ENCODE results near the gene NEMP1.
"Not testable (repeated sequence)": the region's sequence is repeated elsewhere in the genome, so short reads cannot be mapped to it uniquely, and the experiment has no call there.

The NEMP1 gene, protein sequence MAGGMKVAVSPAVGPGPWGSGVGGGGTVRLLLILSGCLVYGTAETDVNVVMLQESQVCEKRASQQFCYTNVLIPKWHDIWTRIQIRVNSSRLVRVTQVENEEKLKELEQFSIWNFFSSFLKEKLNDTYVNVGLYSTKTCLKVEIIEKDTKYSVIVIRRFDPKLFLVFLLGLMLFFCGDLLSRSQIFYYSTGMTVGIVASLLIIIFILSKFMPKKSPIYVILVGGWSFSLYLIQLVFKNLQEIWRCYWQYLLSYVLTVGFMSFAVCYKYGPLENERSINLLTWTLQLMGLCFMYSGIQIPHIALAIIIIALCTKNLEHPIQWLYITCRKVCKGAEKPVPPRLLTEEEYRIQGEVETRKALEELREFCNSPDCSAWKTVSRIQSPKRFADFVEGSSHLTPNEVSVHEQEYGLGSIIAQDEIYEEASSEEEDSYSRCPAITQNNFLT

DNA sequence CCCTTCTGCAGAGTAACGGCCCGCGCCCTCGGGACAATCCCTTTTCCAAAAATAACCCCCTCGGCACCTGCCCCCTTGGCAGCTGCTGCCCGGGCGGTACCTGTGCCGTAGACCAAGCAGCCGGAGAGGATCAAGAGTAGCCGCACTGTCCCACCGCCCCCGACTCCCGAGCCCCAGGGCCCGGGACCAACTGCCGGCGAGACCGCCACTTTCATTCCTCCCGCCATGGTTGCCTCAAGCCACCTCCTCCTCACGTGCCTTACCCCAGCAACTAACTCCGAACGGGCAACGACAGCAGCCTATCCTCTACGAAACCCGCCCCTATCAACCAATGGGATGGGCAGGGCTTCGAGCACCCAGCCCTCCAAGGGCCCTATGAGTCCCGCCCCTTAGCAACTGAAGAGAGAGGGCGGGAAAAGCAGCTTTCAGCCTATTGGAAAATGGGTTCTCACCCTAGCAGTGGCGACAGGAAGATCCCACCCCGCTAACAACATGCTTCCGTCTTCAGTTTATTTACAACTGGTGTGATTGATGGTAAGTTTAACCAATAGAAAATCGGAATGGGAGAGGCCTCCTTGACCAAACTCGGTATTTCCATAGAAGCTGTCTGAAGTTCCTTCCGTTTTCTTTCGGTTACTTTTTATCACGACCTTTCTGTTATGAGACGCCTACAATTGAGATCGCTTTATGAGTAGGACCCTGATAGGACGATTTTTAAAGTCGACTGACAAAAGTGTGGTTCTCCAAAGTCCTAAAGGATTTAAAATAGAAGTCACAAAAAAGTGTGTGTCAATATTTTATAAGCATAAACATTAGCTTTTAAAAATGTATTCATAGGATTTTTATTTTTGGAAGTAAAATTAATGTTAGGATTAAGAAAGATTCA lies at the start of gene NEMP1:
Gene NEMP1, minus strand, starts transcription at position 273 of the 886 bp plus-strand sequence. Its CDS starts 46 bp downstream, at position 227.
- DNase-seq = peak; percentile 91

DNA sequence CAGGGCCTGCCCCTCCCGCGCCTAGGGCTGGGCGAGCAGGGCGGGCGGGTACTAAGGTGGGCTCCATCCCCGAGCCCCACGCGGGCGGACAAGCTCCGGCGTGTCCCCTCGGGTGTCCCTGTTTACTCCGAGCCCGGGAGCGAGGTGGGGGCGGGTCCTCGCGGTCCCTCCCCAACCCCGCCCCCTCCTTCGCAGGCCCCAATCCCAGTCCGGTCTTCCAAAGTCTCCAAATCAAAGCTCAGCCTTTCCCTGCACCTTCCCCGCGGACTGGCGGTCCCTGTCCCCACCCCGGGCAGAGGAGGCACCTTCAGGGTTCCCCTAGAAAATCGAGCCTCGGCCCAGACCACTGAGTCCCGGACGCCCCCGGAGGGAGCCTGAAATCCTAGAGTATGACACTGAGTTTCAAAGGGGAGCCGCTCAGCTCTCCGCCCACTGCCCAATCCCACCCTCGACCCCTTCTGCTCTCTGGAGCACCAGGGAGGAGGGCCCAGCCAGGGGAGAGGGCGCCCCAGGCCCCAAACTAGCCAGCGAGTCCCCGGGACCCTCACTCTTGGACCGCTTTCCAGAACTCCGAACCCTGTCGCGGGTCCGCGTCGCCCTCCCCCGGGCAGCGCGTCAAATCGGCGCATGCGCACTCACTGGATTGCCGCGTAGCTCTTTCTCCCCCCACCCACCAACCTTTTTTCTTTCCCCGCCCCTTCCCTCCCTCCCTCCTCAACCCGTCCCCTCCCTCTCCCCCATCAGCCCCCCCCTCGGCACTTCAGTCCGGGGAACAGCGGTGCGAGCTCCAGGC lies 49.3 kb upstream of the NEMP1 start, which contains the start of gene LRP1:
Gene LRP1, plus strand, starts transcription at position 758 of the 793 bp plus-strand sequence. CDS start 482 bp downstream, outside the sequence.
- DNase-seq = peak; percentile 89

DNA sequence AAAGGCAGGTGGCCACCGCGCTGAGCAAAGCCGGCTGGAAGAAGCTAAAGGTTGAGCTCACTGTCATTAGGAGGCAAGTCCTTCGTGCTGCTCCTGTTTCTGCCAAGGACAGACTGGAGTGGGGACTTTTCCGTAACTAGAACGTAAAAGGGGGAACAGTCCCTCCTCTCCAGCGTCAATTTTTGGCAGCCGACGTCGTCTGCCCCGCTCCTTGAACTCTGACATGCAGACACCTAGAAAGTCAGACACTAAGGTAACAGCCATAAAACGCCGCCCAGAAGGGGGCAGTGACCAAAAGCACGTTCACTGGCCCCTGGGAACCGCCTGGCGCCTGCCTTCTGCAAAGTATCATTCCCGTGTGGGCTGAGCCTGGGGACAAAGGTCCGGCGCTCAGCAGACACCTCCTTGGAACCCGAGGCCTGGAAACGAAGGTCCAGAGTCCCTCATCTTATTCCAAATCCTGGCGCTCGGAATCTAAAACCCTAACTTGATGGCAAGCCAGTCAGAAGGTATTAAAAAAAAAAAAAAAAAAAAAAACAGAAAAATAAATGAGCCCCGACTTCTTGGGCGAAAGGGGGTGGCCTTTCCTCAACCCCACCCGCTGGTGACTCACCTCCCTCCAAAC lies 48.6 kb upstream of the NEMP1 start:
- peak; percentile 75 for DNase-seq

DNA sequence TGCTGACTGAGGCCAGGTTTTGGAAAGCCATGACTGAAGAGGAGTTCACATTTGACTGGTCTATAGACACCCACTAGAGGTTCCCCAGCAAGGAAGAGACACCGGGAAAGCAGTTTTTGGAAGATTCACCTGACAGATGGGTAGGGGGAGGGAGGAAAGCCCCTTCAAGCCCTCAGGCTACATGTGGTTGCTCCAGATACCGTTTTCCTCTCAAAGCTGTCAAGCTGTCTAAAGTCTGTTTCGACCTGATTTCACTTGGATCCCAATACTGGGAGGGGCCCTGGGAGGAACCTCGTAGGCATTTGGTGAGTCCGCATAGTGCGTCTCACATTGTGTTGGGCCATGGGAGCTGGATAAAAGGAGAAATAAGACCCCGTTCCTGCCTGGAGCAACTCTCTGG lies 48.0 kb upstream of the NEMP1 start:
- DNase-seq = no peak

DNA sequence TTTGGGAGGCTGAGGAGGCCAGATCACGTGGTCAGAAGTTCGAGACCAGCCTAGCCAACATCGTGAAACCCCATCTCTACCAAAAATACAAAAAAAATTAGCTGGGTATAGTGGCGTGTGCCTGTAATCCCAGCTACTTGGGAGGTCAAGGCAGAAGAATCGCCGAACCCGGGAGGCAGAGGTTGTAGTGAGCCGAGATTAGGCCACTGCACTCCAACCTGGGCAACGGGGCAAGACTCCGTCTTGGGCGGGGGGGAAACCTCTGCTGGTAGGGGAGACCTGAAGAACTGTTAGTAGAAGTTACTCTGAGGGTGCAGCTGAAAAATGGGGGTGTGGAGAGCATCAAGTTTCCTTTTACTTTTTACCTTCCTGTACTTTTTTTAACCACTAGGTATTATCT lies 47.5 kb upstream of the NEMP1 start:
- DNase-seq = no peak

DNA sequence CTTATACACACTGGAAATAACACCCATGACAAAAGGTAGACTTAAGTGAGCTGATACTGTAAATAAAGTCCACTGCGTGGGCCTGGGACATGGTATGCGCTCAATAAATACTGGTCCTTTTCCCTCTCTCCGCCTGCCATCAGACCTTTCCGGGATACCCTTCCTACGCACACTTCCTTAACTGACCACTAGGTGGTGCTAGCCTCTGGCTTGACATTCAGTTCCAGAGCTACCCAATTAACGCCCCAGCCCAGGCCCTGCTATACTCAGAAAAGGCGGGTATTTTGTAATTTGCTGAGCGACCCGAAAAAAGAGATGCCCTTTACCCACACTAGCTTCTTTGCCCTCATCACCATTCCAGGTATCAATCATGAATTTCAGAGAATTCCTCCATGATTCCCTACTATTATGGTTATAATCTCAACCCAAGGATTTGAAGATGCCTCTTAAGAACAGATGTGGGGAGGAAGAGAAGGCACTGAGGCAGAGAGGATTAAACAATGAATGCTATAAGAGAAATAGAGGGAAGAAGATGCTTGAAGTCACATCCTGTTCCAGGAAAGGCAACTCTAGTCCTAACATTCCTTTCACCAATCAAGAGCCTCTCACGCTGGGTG lies 45.8 kb upstream of the NEMP1 start:
- peak; percentile 85 for DNase-seq

DNA sequence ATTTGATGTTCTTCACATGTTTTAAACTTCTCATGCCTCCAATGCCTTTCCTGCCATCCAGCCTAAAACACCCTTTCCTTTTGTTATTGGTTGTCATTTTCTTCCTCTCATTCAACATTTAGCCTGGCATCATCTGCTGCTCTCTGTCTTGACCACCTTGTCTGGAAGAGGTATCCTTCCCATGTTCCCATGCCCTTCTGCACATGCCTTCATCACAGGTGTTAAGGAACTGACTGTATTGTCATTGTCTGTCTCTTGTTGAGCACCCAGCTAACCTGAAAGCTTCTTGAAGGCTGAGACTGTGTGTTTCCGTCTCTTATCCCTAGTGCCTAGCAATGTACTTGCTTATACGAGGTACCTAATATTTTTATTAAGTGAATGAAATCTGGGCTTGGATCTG lies 45.2 kb upstream of the NEMP1 start:
- DNase-seq = no peak

DNA sequence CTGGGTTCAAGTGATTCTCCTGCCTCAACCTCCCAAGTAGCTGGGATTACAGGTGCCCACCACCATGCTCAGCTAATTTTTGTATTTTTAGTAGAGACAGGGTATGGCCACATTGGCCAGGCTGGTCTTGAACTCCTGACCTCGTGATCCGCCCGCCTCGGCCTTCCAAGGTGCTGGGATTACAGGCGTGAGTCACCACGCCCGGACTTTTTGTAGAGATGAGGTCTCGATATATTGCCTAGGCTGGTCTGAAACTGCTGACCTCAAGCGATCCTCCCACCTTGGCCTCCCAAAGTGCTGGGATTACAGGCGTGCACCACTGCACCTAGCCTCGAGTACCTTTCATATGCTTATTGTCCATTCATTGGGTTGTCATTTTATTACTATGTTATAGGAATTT lies 42.1 kb upstream of the NEMP1 start:
- not testable (repeated sequence) for DNase-seq

DNA sequence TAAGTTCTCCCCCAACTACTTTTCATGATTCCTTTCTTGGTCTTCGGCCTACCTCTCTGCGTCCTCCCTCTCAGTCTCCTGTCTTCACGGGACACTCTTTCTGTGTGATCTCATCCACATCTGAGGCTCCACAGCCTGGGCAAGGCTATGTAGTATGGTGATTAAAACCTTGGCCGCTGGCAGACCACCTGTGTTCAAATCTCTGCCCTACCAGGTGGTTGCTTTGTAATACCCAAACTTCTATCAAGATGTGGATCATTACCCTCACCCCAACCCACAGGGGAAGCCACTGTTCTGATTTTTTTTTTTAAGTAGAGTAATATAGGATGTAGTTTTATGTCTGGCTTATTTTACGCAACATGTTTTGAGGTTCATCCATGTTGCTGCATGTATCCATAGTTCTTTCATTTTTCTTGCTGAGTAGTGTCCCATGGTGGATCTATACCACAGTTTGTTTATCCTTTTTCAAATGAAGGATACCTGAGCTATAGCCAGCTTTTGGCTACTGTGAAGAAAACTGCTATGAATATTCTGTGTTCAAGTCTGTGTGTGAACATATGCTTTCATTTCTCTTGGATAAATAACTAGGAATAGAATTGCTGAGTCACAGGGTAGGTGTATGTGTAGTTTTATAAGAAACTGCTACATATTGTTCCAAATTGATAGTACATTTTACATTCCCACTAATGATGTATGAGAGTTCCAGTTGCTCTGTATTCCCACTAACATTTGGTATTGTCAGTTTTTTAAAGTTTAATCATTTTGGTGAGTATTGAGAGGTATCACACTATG lies 40.9 kb upstream of the NEMP1 start:
- DNase-seq = no peak

DNA sequence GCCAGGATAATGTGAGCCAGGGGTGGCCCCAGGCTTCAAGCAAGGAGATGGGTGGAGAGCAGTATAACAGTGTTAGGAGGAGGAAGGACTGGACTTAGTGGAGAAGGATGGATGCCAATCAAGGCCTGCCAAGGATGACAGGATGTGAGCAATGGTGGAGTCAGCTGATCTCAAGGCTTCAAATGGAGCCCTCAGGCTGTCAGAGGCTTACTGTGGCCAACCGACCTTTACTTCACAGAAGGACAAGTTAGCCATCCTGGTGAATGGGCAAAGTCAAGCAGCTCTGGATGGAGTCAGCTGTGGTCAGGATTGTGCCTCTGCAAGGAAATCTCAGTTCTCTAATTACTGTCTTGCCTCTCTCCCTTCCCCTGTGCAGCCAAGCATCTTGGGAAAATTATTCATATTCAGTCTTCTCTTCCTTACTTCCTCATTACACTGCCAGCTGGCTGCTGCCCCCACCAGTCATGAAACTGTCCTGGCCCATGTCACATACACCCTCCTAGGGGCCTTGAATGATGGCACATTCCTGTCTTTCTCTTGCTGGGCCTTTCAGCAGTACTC lies 40.2 kb upstream of the NEMP1 start:
- no peak for DNase-seq

DNA sequence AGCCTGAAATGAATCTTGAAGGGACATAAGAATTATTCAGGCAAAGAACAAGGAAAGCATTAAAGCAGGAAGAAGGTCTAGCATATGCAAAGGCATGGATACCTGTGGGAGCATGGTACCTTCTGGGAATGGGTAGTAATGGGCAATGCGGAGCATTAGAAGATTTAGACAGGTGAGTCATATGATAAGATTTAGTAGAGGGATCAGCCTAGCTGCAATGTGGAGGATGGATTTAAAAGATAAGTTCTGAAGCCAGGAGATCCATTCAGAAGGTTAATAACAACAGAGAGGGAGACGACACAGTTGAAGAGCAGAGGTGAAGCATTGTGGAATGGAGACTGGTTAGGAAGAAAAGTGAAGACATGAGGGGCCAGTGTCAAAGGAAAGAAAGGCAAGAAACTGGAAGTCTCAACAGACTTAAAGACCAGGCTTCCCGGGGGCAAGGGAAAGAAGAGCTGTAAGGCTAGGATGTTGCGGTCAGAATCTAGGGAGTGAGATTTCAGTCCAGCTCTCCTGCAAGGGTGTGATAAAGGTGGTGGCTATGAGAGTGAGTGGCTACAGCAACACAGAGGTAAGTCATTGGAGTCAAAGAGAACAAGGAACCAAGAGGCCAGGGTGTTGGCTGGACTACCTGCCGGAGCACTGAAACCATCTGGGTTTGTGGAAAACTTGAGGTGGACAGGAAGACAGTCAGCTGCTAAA lies 38.1 kb upstream of the NEMP1 start:
- no peak for DNase-seq

DNA sequence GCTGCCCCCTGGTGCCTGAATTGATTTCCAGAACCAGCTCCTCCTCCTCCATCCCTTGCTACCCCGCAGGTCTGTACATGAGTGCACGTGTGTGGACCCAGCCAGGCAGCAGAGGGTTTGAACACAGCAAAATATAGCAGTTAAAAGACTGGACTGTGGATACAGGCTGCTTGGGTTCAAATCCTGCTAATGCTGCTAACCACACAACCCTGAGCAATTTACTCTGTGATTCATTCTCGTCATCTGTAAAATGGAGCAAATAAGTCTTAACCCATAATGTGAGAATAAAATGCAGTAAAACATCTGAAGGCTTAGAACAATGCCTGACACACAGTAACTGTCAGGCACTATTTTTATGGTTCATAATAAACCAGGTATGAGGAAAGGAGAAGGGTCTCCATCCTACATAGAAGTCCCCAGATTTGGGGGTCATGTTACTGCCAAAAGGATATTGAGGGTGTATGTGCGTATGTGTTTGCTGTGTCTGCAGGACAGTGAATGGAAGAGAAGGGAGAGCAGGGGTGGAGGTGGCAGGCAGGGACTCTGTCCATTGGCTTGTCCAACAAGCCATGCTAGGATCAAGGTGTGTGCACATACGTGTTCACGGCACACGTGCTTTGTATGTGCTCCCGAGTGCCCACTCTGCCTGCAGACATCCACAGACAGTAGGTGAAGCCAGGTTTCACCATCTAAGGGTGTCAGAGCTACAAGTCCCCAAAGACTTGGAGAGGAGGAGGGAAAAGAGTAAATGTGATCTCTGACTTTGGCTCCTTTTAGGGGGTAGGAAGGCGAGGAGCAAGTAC lies 34.1 kb upstream of the NEMP1 start:
- no peak for DNase-seq

DNA sequence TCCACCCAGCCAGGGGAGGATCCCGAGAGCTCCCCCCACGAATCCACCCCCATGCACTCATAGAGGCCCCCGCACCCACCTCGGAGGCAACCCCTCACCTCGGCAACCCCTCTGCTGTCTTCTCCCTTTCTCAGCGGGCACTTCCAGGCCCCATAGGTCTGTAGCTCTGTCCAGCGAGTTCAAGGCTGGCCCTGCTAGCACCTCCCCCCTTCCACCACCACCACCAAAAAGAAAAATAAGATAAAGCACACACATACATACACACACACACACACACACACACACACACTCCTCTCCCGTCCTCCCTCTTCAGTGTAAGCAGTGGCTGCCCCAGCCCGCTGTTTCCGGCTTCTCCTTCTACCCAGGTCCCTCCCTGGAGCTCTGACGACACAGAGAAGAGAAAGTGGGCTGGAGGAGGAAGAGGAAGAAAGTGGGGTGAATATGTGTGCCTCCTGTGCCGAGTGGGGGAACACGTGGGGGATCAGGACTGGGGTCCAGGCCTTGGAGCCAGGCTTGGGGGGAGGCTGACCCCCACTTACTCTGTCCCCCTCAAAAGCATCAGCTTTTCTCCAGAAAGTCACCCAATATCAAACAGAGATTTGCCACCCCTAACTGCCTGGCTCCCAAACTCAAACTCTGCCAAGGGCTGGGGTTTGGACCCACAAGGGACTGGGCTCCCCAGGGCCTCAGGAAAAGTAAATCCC lies 32.6 kb upstream of the NEMP1 start, which contains the start of gene STAT6:
Gene STAT6, minus strand, starts transcription at position 332 of the 704 bp plus-strand sequence. CDS start 3,084 bp downstream, outside the sequence.
- peak; percentile 90 for DNase-seq

DNA sequence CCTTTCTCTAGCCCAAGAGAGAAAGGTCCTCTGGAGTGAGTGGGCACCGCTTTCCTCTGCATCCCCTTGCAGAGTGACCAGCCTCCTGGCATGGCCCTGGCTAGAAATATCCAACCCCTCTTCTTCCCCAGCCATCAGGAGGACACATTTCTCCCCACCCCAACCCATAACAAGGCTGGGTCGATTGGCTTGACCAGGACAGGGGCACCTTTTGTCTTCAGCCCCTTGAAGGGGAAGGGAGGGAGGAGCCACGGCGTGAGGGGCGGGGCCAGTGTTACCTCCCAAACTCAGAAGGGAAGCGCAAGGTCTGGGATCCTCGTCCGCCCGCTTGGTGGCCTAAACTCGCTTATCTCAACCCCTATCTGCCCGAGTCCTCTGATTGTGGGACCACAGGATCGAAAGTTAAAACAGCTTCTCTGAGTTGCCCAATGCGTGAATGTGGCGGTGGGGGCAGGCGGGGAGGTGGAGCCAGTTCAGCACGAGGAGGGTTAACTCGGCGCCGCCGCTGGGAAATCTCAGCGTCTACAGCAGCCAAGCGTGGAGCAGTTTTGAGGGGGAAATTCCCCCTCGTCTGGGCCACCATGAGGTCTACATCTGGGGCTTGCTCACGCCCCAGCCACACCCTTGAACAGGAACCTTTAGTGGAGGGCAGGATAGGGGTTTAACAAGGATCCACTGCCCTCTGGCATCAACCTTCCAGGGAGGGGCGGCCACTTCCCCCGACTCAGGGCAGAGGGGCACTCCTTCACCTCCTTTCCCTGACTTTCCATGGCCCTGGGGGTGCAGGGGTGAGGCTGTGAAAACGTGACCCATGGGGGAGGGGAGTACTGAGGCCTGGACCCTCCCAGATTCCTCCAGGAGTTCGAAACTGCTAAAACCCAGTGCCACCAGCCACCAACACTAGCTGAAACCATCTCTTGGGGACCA lies 31.8 kb upstream of the NEMP1 start:
- peak; percentile 88 for DNase-seq

DNA sequence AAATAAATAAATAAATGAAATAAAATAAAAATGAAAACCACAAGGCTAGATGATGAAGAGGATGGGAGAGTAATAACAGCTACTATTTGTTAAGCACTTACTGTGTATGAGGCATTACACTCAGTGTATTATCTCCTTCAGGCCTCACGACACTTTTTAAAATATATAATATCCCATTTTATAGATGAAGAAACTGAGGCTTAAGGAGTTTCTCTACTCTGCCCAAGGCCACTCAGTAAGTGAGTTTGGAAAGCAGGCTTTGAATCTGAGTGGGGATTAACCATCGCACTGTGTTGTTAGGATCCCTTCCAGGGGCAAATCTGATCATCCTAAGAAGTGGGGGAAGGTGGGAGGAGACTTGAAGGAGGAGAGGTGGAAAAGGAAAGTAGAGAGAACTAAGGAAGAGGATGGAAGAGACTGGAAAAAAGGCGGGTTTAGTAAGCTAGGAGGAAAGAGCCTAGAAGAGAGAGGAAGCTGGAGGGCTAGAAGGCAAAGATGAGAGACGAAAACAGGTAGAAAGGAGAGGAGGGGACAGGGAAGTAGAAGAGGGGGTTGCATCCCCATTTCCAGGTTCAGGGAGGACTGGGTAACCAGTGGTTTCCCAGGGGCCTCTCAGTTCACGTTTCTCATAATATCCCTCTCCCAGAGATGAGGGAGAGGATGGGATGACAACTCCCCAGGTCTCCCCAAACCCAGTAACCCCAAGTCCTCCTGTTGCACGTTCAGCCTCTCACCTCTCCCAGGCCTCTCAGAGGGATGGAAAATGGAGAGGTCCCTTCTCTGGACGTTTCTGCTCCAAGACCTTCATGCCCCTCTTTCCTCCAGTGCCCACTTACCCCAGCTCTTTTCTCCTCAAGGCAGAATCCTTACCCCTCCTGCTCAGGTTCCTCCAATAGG lies 30.9 kb upstream of the NEMP1 start:
- DNase-seq = no peak

Data from activated CD8-positive, alpha-beta memory T cell treated with anti-CD3 and anti-CD28 coated beads for 24 hours (primary cell).